Panc1 (cell line): Measurements from ENCODE around the gene RNPS1.

Experiments used
- CTCF ChIP-seq: fragments of 450-650 bp; IDR thresholded peaks from 2 replicates; pipeline ENCODE4 v1.5.1; 2017; ENCODE audit warnings: mild to moderate bottlenecking
- TCF7L2 ChIP-seq: IDR thresholded peaks from 2 replicates; pipeline ENCODE4 v1.6.1; 2011; ENCODE audit warnings: mild to moderate bottlenecking, low read depth, low read length, inconsistent platforms

- no peak for TF ChIP-seq TCF7L2
- TF ChIP-seq CTCF: no peak
Observed at GRCh38 chr16:2211923-2212347, 56.0 kb downstream of the RNPS1 start.
